Activated T-helper 1 cell treated with Interleukin-2 at 50 U/mL for 16 hours (primary cell): ENCODE data around the gene CFI.
A peak's percentile ranks its signal among the peaks of the same experiment; 100 is the strongest.

Experiments used
- DNase-seq: peaks from one replicate; pipeline ENCODE4 v3.0.0-alpha.2; 2020; ENCODE audit warnings: low read depth

Gene CFI

GRCh38 chr4:109730619-109731545 is 70.9 kb downstream of the CFI start:
- DNase-seq, result no peak

GRCh38 chr4:109729718-109730618 is 71.8 kb downstream of the CFI start, which contains the start of gene PLA2G12A:
PLA2G12A (minus strand) TSS chr4:109730070; CDS start chr4:109729809, 261 bp downstream.
- DNase-seq, result peak; percentile 78

GRCh38 chr4:109729117-109729717 is 72.6 kb downstream of the CFI start:
- DNase-seq, result no peak

GRCh38 chr4:109728385-109728784 is 73.4 kb downstream of the CFI start:
- no peak for DNase-seq

- no peak for DNase-seq
Measured at GRCh38 chr4:109723110-109723509, 78.7 kb downstream of the CFI start.

- DNase-seq, result no peak
Measured at GRCh38 chr4:109722357-109722756, 79.4 kb downstream of the CFI start.

- no peak for DNase-seq
Measured at GRCh38 chr4:109721033-109721432, 80.8 kb downstream of the CFI start.

GRCh38 chr4:109719604-109720003 is 82.2 kb downstream of the CFI start:
- DNase-seq, result no peak

- DNase-seq, result no peak
Measured at GRCh38 chr4:109718759-109719158, 83.0 kb downstream of the CFI start.

GRCh38 chr4:109713500-109713899 is 88.3 kb downstream of the CFI start:
- no peak for DNase-seq

GRCh38 chr4:109708990-109709389 is 92.8 kb downstream of the CFI start:
- DNase-seq, result no peak

GRCh38 chr4:109708435-109708834 is 93.4 kb downstream of the CFI start:
- DNase-seq, result no peak

- no peak for DNase-seq
Measured at GRCh38 chr4:109703664-109704361, 98.0 kb downstream of the CFI start.

GRCh38 chr4:109702950-109703663 is 98.7 kb downstream of the CFI start, which contains the start of gene CASP6:
CASP6 (minus strand) TSS chr4:109703445; CDS start chr4:109703395, 50 bp downstream.
- DNase-seq, result peak; percentile 64

- no peak for DNase-seq
Measured at GRCh38 chr4:109701566-109702410, 100.0 kb downstream of the CFI start.

GRCh38 chr4:109699553-109700225 is 102.1 kb downstream of the CFI start:
- no peak for DNase-seq

- no peak for DNase-seq
Measured at GRCh38 chr4:109698656-109699055, 103.1 kb downstream of the CFI start.

GRCh38 chr4:109691411-109691920 is 110.3 kb downstream of the CFI start:
- DNase-seq, result no peak
